Measurements from ENCODE around the gene KIAA0319L.

DNA sequence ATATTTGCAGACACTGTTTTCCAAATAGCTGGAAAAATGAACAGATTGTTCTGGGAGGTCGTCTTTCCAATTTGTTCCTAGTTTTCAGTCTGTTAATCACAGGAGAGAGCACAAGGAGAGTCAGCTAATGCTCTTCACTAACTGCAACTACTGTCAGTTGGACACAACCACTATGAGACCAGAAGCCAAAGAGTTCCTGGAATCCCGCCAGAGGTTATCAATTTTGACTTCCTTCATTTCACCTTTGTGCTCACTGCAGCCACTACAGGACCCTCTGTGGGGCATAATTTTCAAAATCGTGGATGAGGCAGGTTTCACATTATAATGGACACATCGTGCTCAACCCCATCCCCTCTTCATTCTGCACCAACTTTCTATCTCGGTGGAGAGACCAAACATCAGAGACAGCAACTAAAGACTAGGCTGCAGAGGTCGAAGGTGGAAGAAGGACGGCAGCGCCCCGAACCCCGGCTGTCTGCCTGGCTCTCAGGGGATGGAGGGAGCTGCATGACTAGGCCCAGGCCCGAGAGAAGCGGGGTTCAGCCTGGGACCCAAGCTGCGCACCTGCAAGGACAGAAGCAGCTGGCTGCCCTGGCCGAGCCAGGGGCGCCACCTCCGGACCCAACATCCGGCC, 602 bp downstream of the KIAA0319L start:
- TF ChIP-seq, protein P1, sequence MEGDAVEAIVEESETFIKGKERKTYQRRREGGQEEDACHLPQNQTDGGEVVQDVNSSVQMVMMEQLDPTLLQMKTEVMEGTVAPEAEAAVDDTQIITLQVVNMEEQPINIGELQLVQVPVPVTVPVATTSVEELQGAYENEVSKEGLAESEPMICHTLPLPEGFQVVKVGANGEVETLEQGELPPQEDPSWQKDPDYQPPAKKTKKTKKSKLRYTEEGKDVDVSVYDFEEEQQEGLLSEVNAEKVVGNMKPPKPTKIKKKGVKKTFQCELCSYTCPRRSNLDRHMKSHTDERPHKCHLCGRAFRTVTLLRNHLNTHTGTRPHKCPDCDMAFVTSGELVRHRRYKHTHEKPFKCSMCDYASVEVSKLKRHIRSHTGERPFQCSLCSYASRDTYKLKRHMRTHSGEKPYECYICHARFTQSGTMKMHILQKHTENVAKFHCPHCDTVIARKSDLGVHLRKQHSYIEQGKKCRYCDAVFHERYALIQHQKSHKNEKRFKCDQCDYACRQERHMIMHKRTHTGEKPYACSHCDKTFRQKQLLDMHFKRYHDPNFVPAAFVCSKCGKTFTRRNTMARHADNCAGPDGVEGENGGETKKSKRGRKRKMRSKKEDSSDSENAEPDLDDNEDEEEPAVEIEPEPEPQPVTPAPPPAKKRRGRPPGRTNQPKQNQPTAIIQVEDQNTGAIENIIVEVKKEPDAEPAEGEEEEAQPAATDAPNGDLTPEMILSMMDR (conservative IDR thresholded peaks at IDR 0.05; ENCODE audit: low read depth, low read length) = no peak
- no peak for TF ChIP-seq EZH2 (IDR thresholded peaks at IDR 0.05; ENCODE audit: low read length, unreplicated experiment)

Measured in PC-3 (cell line).